CD14-positive monocyte (primary cell): Measurements from ENCODE around the gene RPL31. TPM values are rescaled to one million over a fixed set of nuclear protein-coding genes. Genes with fewer than 3 reads are reported as not detected.

Source experiments
- DNase-seq, 3 donors: peaks; one replicate each; pipeline ENCODE4 v3.0.0-alpha.2; 2011 to 2022
- H2AFZ ChIP-seq: 2 replicates; pipeline ENCODE4 v1.6.0; 2012; ENCODE audit warnings: mild to moderate bottlenecking, low read depth, low read length, inconsistent platforms; ENCODE audit not compliant: insufficient read depth, poor library complexity, severe bottlenecking
- H3K27ac ChIP-seq, 2 donors: 1 replicate in 1 of 2; 2 replicates in 1 of 2; pipeline ENCODE4 v1.5.1; 2012 to 2013; ENCODE audit warnings: low read length in 2 of 2, control low read depth in 1 of 2, inconsistent platforms in 1 of 2, low read depth in 1 of 2, mild to moderate bottlenecking in 1 of 2
- H3K27me3 ChIP-seq, 2 donors: one replicate each; pipeline versions ENCODE4 v1.6.0 to v1.6.1; 2011 to 2013; ENCODE audit warnings: low read length in 2 of 2; ENCODE audit not compliant: control insufficient read depth in 2 of 2, insufficient read depth in 2 of 2
- H3K36me3 ChIP-seq, 2 donors: replicated peaks in 1 of 2; 1 replicate in 1 of 2; 2 replicates in 1 of 2; pipeline versions ENCODE4 v1.5.1 to v1.6.1; 2012 to 2013; ENCODE audit warnings: low read length in 2 of 2, control low read depth in 1 of 2, inconsistent platforms in 1 of 2, mild to moderate bottlenecking in 1 of 2; ENCODE audit not compliant: insufficient read depth in 2 of 2, control insufficient read depth in 1 of 2
- H3K4me1 ChIP-seq, 2 donors: 1 replicate in 1 of 2; 2 replicates in 1 of 2; pipeline versions ENCODE4 v1.5.1 to v1.6.1; 2012 to 2013; ENCODE audit warnings: low read length in 2 of 2, control low read depth in 1 of 2, inconsistent platforms in 1 of 2, mild to moderate bottlenecking in 1 of 2, moderate library complexity in 1 of 2; ENCODE audit not compliant: insufficient read depth in 2 of 2, control insufficient read depth in 1 of 2
- H3K4me2 ChIP-seq: replicated peaks from 2 replicates; pipeline ENCODE3; 2012; ENCODE audit warnings: low read length, moderate library complexity, mild to moderate bottlenecking; ENCODE audit not compliant: poor library complexity, severe bottlenecking; ENCODE audit errors: extremely low read depth
- H3K4me3 ChIP-seq, 3 experiments: fragments of 200-600 bp in 1 of 3; sonication (generic) in 1 of 3; replicated peaks in 1 of 3; 1 replicate in 2 of 3; 2 replicates in 1 of 3; pipeline ENCODE4 v1.5.1; 2011 to 2013; ENCODE audit warnings: low read length in 3 of 3, mild to moderate bottlenecking in 3 of 3, control low read depth in 2 of 3, low read depth in 2 of 3, inconsistent platforms in 1 of 3, moderate library complexity in 1 of 3
- H3K79me2 ChIP-seq: 2 replicates; pipeline ENCODE4 v1.6.0; 2012; ENCODE audit warnings: mild to moderate bottlenecking, control low read depth, inconsistent platforms, low read length, moderate library complexity; ENCODE audit not compliant: insufficient read depth
- H3K9ac ChIP-seq: 2 replicates; pipeline ENCODE4 v1.6.0; 2017; ENCODE audit warnings: low read length, mild to moderate bottlenecking; ENCODE audit not compliant: insufficient read depth, poor library complexity, severe bottlenecking
- H3K9me3 ChIP-seq, 2 donors: replicated peaks in 1 of 2; 1 replicate in 1 of 2; 2 replicates in 1 of 2; pipeline versions ENCODE4 v1.5.1 to v1.6.1; 2012 to 2013; ENCODE audit warnings: low read length in 2 of 2, control low read depth in 1 of 2; ENCODE audit not compliant: control insufficient read depth in 1 of 2, insufficient read depth in 1 of 2
- H4K20me1 ChIP-seq: 2 replicates; pipeline ENCODE4 v1.6.0; 2012; ENCODE audit warnings: mild to moderate bottlenecking, low read length, control low read depth, moderate library complexity; ENCODE audit not compliant: insufficient read depth
- H3K27ac Mint-ChIP-seq, 7 donors: one replicate each; pipeline ENCODE4 v1.8.0; 2020; ENCODE audit warnings: mild to moderate bottlenecking in 7 of 7, mixed read lengths in 7 of 7, moderate library complexity in 6 of 7, inconsistent platforms in 2 of 7
- H3K27me3 Mint-ChIP-seq, 3 donors: one replicate each; pipeline ENCODE4 v1.8.0; 2021 to 2022; ENCODE audit warnings: low read depth in 3 of 3, mild to moderate bottlenecking in 3 of 3, mixed read lengths in 3 of 3, moderate library complexity in 3 of 3, inconsistent platforms in 1 of 3
- H3K36me3 Mint-ChIP-seq, 2 donors: one replicate each; pipeline ENCODE4 v1.8.0; 2020; ENCODE audit warnings: mixed read lengths in 2 of 2, inconsistent platforms in 1 of 2, mild to moderate bottlenecking in 1 of 2
- H3K4me1 Mint-ChIP-seq: one replicate; pipeline ENCODE4 v1.8.0; 2020; ENCODE audit warnings: mild to moderate bottlenecking, mixed read lengths
- H3K4me3 Mint-ChIP-seq, 2 donors: one replicate each; pipeline ENCODE4 v1.8.0; 2020; ENCODE audit warnings: mild to moderate bottlenecking in 2 of 2, mixed read lengths in 2 of 2, moderate library complexity in 1 of 2
- H3K9me3 Mint-ChIP-seq, 7 donors: one replicate each; pipeline ENCODE4 v1.8.0; 2020 to 2022; ENCODE audit warnings: mixed read lengths in 7 of 7, mild to moderate bottlenecking in 6 of 7, moderate library complexity in 6 of 7, inconsistent platforms in 2 of 7
- CTCF ChIP-seq: fragments of 200-600 bp; IDR thresholded peaks from one replicate; pipeline ENCODE4 v1.8.0; 2022; ENCODE audit warnings: antibody characterized with exemption, mild to moderate bottlenecking
- WGBS: methylation state at CpG from one replicate; pipeline ENCODE4 v1.1.5; 2013; ENCODE audit warnings: missing lambda C conversion rate; ENCODE audit not compliant: insufficient coverage; 5-methylcytosine and 5-hydroxymethylcytosine counted together
- intact Hi-C, 2 donors: fragments of 100-400 bp; cut with micrococcal nuclease; formaldehyde crosslinking; loops; one replicate each; pipeline versions ENCODE4 v1.15.0 to v1.15.1; 2023
- polyA plus RNA-seq, 3 donors: library from polyadenylated mRNA; depleted of rRNA in 1 of 3; unstranded in 2 of 3; stranded (reverse) in 1 of 3; fragments of 300-500 nt in 2 of 3; fragments of >200 nt in 1 of 3; fragmentation: Illumina TruSeq in 2 of 3; gene quantifications; 1 replicate in 2 of 3; 2 replicates in 1 of 3; pipeline ENCODE4 v1.2.3, GENCODE V29; 2012 to 2021

RPL31 gene
- polyA plus RNA-seq, 3 donors: 1,537 to 2,299 (median 1,998) TPM

GRCh38 chr2:100967716-100968115, 34.4 kb upstream of the RPL31 start:
- H3K4me3 Mint-ChIP-seq: no peak overlapping the region
- H3K9ac ChIP-seq: no peak overlapping the region
- no peak overlapping the region for H2AFZ ChIP-seq
- H3K36me3 Mint-ChIP-seq: no peaks in the 10 kb centered on the region
- H3K9me3 Mint-ChIP-seq: no peaks in the 10 kb centered on the region
- intact Hi-C loops: no loop called here
- H3K4me1 Mint-ChIP-seq: no peaks in the 10 kb centered on the region
- no peaks in the 10 kb centered on the region for H3K36me3 ChIP-seq
- H3K27ac ChIP-seq: no peak overlapping the region
- H3K4me3 ChIP-seq: no peak overlapping the region
- WGBS: 95% methylated on average over 7 of the region's 8 CpGs
- H3K9me3 ChIP-seq: no peaks in the 10 kb centered on the region
- H4K20me1 ChIP-seq: no peaks in the 10 kb centered on the region
- no peak overlapping the region for H3K27ac Mint-ChIP-seq
- peaks cover 4 to 14% (median 8%) of the 10 kb centered on the region in 3 donors for H3K27me3 Mint-ChIP-seq
- H3K4me1 ChIP-seq: no peaks in the 10 kb centered on the region
- no peak overlapping the region for H3K4me2 ChIP-seq
- DNase-seq: no peak
- H3K79me2 ChIP-seq: no peaks in the 10 kb centered on the region
- no peaks in the 10 kb centered on the region for H3K27me3 ChIP-seq
- TF ChIP-seq CTCF: no peak

GRCh38 chr2:100968146-100969145, 33.6 kb upstream of the RPL31 start:
- DNase-seq: no peak
- H3K79me2 ChIP-seq: no peaks in the 10 kb centered on the region
- no peak overlapping the region for H2AFZ ChIP-seq
- Mint-ChIP-seq H3K27me3 (peaks cover 4 to 14% (median 8%) of the 10 kb centered on the region in 3 donors), H3K4me1 (no peaks in the 10 kb centered on the region), H3K4me3 (no peak overlapping the region), H3K27ac (no peak overlapping the region), H3K9me3 (no peaks in the 10 kb centered on the region), H3K36me3 (no peaks in the 10 kb centered on the region)
- H3K9me3 ChIP-seq: no peaks in the 10 kb centered on the region
- H3K27ac ChIP-seq: no peak overlapping the region
- H3K4me1 ChIP-seq: no peaks in the 10 kb centered on the region
- H4K20me1 ChIP-seq: no peaks in the 10 kb centered on the region
- no peaks in the 10 kb centered on the region for H3K36me3 ChIP-seq
- no peak overlapping the region for H3K4me2 ChIP-seq
- no peak for TF ChIP-seq CTCF
- intact Hi-C loops: no loop called here
- no peaks in the 10 kb centered on the region for H3K27me3 ChIP-seq
- H3K4me3 ChIP-seq: no peak overlapping the region
- no peak overlapping the region for H3K9ac ChIP-seq
- WGBS: 94% methylated on average over 18 of the region's 28 CpGs
